GM12864 (cell line): ENCODE measurements around the gene FCRL5.
"Not testable (repeated sequence)": the region's sequence is repeated elsewhere in the genome, so short reads cannot be mapped to it uniquely, and the experiment has no call there.

Source experiments
- DNase-seq: peaks from one replicate; pipeline ENCODE4 v3.0.0-alpha.2; 2011; ENCODE audit warnings: low read depth
- H3K4me3 ChIP-seq: 2 replicates; pipeline ENCODE4 v1.5.1; 2011; ENCODE audit warnings: mild to moderate bottlenecking, low read depth, low read length, control low read depth
- TF ChIP-seq, protein P1 (sequence below): IDR thresholded peaks from 2 replicates; pipeline ENCODE4 v1.5.1; 2011; ENCODE audit warnings: low read depth, mild to moderate bottlenecking, moderate library complexity, low read length, control low read depth, inconsistent platforms; ENCODE audit errors: missing control alignments

FCRL5 gene

GRCh38 chr1:157490467-157491165 lies 61.7 kb downstream of the FCRL5 start:
- no peak for DNase-seq
- TF ChIP-seq, protein P1, sequence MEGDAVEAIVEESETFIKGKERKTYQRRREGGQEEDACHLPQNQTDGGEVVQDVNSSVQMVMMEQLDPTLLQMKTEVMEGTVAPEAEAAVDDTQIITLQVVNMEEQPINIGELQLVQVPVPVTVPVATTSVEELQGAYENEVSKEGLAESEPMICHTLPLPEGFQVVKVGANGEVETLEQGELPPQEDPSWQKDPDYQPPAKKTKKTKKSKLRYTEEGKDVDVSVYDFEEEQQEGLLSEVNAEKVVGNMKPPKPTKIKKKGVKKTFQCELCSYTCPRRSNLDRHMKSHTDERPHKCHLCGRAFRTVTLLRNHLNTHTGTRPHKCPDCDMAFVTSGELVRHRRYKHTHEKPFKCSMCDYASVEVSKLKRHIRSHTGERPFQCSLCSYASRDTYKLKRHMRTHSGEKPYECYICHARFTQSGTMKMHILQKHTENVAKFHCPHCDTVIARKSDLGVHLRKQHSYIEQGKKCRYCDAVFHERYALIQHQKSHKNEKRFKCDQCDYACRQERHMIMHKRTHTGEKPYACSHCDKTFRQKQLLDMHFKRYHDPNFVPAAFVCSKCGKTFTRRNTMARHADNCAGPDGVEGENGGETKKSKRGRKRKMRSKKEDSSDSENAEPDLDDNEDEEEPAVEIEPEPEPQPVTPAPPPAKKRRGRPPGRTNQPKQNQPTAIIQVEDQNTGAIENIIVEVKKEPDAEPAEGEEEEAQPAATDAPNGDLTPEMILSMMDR: peak; percentile 71
- no peak overlapping the region for H3K4me3 ChIP-seq

DNA sequence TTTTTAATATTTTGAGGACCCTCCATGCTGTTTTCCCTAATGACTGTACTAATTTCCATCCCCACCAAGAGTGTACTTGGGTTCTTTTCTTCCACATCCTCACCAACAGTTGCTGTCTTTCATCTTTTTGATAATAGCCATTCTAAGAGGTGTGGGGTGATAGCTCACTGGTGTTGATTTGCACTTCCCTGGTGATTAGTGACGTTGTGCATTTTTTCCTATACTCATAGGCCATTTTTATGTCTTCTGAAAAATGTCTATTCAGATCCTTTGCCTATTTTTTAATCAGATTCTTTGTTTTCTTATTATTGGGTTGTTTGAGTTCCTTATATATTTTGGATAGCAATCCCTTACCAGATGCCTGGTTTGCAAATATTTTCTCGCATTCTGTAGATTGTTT lies 64.2 kb downstream of the FCRL5 start:
- TF ChIP-seq, protein P1: no peak
- H3K4me3 ChIP-seq: no peak overlapping the region
- no peak for DNase-seq

DNA sequence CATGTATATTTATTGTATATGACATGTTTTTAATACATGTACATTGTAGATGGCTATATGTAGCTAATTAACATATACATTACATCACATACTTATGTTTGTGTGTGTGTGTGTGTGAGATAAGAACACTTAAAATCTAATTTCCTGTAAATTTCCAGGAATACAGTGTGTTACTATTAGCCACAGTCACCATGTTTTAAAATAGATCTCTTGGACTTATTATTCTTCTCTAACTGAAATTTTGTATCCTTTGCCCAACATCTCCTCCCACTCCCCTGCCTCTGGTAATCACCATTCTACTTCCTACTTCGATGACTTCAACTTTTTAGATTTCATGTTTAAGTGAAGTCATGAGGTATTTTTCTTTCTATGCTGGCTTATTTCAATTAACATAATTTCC lies 64.8 kb downstream of the FCRL5 start:
- H3K4me3 ChIP-seq: no peak overlapping the region
- no peak for DNase-seq
- TF ChIP-seq, protein P1: no peak

DNA sequence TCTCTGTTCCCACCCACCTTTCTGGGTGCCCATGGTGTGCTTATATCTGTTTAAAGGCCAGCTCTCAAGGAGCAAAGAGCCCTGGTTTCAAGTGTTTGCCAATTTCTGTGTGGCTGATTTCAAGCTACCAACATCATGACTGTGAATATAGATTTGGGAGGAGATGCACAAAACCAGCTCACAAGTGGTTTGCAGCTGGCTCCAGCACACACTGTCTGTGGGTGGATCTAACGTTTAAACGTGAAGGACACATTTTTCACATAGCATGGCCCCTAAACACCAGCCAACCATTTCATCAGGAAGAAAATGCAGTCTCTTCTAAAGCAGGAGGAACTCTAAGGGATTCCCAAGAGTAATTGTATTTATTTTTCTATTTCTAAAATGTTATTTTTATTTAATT lies 65.2 kb downstream of the FCRL5 start:
- no peak overlapping the region for H3K4me3 ChIP-seq
- TF ChIP-seq, protein P1: no peak
- no peak for DNase-seq

DNA sequence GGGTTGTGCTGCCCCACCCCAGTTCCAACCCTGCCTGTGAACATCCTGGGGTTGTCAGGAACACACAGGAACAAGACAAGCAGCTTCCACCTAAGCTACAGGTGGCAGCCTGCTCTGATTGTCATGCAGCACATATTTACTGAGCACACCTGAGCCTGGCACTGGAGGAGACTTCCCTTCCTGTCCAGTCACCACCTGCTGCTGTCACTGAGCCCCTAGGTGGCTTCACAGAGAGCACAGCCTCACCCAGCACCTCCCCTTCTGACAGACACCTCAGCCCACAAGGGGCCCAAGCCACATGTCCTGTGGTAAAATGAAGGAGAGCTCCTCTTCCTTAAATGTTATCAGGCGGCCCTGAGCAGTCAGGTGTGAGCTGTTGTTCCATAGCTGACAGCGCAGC lies 65.9 kb downstream of the FCRL5 start:
- not testable (repeated sequence) for DNase-seq, H3K4me3 ChIP-seq

DNA sequence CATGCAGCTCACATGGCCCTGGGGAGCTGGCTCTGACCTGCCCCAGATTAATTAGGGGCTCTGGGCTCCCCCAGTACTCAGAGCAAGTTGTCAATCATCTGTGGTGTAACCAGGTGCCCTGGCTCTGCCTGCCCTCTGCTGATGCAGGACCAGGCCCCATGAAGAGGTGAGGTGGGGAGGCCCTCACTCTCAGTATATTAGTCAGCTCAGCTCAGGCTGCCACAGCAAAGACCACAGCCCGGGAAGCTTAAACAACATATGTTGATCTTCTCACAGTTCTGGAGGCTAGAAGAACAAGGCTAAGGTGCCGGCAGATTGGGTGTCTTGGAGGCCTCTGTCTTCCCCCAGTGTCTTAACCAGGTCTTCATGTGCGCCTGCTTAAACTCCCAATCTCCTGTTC lies 66.5 kb downstream of the FCRL5 start:
- TF ChIP-seq, protein P1: no peak
- DNase-seq: no peak
- H3K4me3 ChIP-seq: no peak overlapping the region

- DNase-seq: no peak
- TF ChIP-seq, protein P1: no peak
- H3K4me3 ChIP-seq: no peak overlapping the region
Observed at GRCh38 chr1:157484573-157484972, 67.7 kb downstream of the FCRL5 start.
